K562 (cell line): ENCODE measurements around the gene KRT38. TPM values are rescaled to one million over a fixed set of nuclear protein-coding genes. Genes with fewer than 3 reads are reported as not detected.

Source experiments
- ATAC-seq: fragments of 200-7000 bp; cut with Tn5 transposase; 3 replicates; pipeline ENCODE4 v1.9.1; 2020; ENCODE audit warnings: moderate library complexity
- BruUV-seq: library from RNA; stranded (reverse); fragments of 400-500 nt; replicated peaks from 2 replicates; lab custom pipeline; 2021; lab: Mats Ljungman, UMichigan
- CTCF ChIA-PET: fragments of 300-600 bp; formaldehyde crosslinking; extraction: SDS; loops from one replicate; lab custom pipeline; 2021; ENCODE audit warnings: low intra/inter-chr PET ratio; lab: Yijun Ruan, JAX
- POLR2A ChIA-PET: fragments of 300-600, 350-650 bp; sonication (Branson Sonifier 250); formaldehyde crosslinking; extraction: SDS; loops from one replicate; lab custom pipeline; 2021; ENCODE audit warnings: antibody characterized with exemption, inconsistent platforms; lab: Yijun Ruan, JAX
- DNase-seq, 4 experiments: peaks; one replicate each; pipeline versions ENCODE4 v3.0.0 to v3.0.0-alpha.2; 2011 to 2018; ENCODE audit warnings: low spot score in 3 of 4, mixed read lengths in 3 of 4; ENCODE audit errors: extremely low read depth in 1 of 4
- FAIRE-seq: peaks from 2 replicates; lab custom pipeline; 2011; peaks lifted over from hg19 to GRCh38; lab: Jason Lieb, UNC
- H2AFZ ChIP-seq: 2 replicates; pipeline ENCODE4 v1.6.0; 2011; ENCODE audit warnings: low read depth, low read length, control low read depth, inconsistent platforms
- H3K27ac ChIP-seq: fragments of 200-600 bp; 3 replicates; pipeline ENCODE4 v1.8.0; 2011; ENCODE audit warnings: low read depth, mild to moderate bottlenecking, control low read depth, inconsistent platforms, low read length, moderate library complexity, mixed read lengths; ENCODE audit errors: extremely low read depth
- H3K27me3 ChIP-seq, 2 experiments: fragments of 300-600 bp in 1 of 2; 2 replicates in 1 of 2; 3 replicates in 1 of 2; pipeline versions ENCODE4 v1.6.0 to v1.8.0; 2011; ENCODE audit warnings: inconsistent platforms in 2 of 2, low read length in 2 of 2, mild to moderate bottlenecking in 1 of 2, mixed read lengths in 1 of 2, moderate library complexity in 1 of 2; ENCODE audit not compliant: control insufficient read depth in 2 of 2, insufficient read depth in 2 of 2
- H3K36me3 ChIP-seq: fragments of 300-600 bp; 3 replicates; pipeline ENCODE4 v1.8.0; 2011; ENCODE audit warnings: mild to moderate bottlenecking, low read length, inconsistent platforms; ENCODE audit not compliant: control insufficient read depth, insufficient read depth
- H3K4me1 ChIP-seq, 2 experiments: fragments of 200-600 bp in 1 of 2; replicated peaks in 1 of 2; 2 replicates in 1 of 2; 3 replicates in 1 of 2; pipeline versions ENCODE4 v1.5.1 to v1.8.0; 2011; ENCODE audit warnings: inconsistent platforms in 2 of 2, low read length in 2 of 2, mild to moderate bottlenecking in 1 of 2, mixed read lengths in 1 of 2, moderate library complexity in 1 of 2; ENCODE audit not compliant: control insufficient read depth in 2 of 2, insufficient read depth in 2 of 2
- H3K4me2 ChIP-seq: 2 replicates; pipeline ENCODE4 v1.6.1; 2011; ENCODE audit warnings: low read length, control low read depth, inconsistent platforms, mixed read lengths; ENCODE audit not compliant: insufficient read depth
- H3K4me3 ChIP-seq: fragments of 200-600 bp; sonication (generic), shearing (Covaris generic); 2 replicates; pipeline ENCODE4 v1.5.1; 2016; ENCODE audit warnings: control low read depth, inconsistent platforms
- H3K79me2 ChIP-seq: fragments of 200-600 bp; 3 replicates; pipeline ENCODE4 v1.8.0; 2011; ENCODE audit warnings: low read length, inconsistent platforms; ENCODE audit not compliant: control insufficient read depth, insufficient read depth
- H3K9ac ChIP-seq, 2 experiments: 2 replicates each; pipeline versions ENCODE4 v1.6.0 to v1.6.1; 2011; ENCODE audit warnings: low read depth in 2 of 2, low read length in 2 of 2, control low read depth in 1 of 2, inconsistent platforms in 1 of 2, mild to moderate bottlenecking in 1 of 2, mixed read lengths in 1 of 2; ENCODE audit not compliant: insufficient read depth in 1 of 2
- H3K9me1 ChIP-seq: one replicate; pipeline ENCODE4 v1.6.0; 2011; ENCODE audit warnings: inconsistent platforms, mild to moderate bottlenecking, low read length, moderate library complexity; ENCODE audit not compliant: control insufficient read depth, insufficient read depth
- H3K9me3 ChIP-seq: replicated peaks from 2 replicates; pipeline ENCODE4 v1.5.1; 2011; ENCODE audit warnings: low read depth, low read length, inconsistent platforms; ENCODE audit not compliant: control insufficient read depth, insufficient read depth
- H4K20me1 ChIP-seq: replicated peaks from 2 replicates; pipeline ENCODE4 v1.6.1; 2011; ENCODE audit warnings: low read length, inconsistent platforms, mixed read lengths; ENCODE audit not compliant: control insufficient read depth, insufficient read depth
- HOXB6 ChIP-seq: fragments of 250-450 bp; sonication (Bioruptor Pico); IDR thresholded peaks from 2 replicates; pipeline ENCODE4 v1.5.1; 2022; ENCODE audit warnings: mild to moderate bottlenecking, borderline replicate concordance
- MCM7 ChIP-seq, 2 experiments: fragments of 450-650 bp; IDR thresholded peaks; 2 replicates each; pipeline ENCODE4 v1.6.1; 2016 to 2018
- NFATC3 ChIP-seq: fragments of 450-650 bp; IDR thresholded peaks from 2 replicates; pipeline ENCODE4 v1.6.1; 2017; ENCODE audit warnings: mild to moderate bottlenecking
- SNIP1 ChIP-seq: fragments of 450-650 bp; IDR thresholded peaks from 2 replicates; pipeline ENCODE4 v1.7.1; 2017; ENCODE audit warnings: low read depth, mild to moderate bottlenecking
- ZKSCAN8 ChIP-seq: fragments of 200-800 bp; sonication (Bioruptor generic); IDR thresholded peaks from 2 replicates; pipeline ENCODE4 v1.6.1; 2016; ENCODE audit warnings: missing genetic modification characterization, missing compliant biosample characterization
- ZNF146 ChIP-seq: IDR thresholded peaks from one replicate; pipeline ENCODE4 v1.6.1; 2018; ENCODE audit warnings: missing compliant biosample characterization; ENCODE audit not compliant: unreplicated experiment
- WGBS: fragments of 100-300 bp; shearing (Covaris generic); methylation state at CpG from one replicate; pipeline ENCODE4 v1.1.6; 2016; ENCODE audit warnings: low coverage, mixed read lengths; ENCODE audit not compliant: insufficient coverage; ENCODE audit errors: missing lambda C conversion rate; 5-methylcytosine and 5-hydroxymethylcytosine counted together
- in situ Hi-C: fragments of 300-500 bp; cut with MboI; formaldehyde crosslinking; loops from 4 replicates; pipeline ENCODE4 v1.15.0; 2018; ENCODE audit warnings: inconsistent platforms, mixed read lengths
- intact Hi-C: fragments of 100-400 bp; cut with micrococcal nuclease; formaldehyde crosslinking; loops from 2 replicates; pipeline ENCODE4 v1.14.2; 2022
- polyA plus RNA-seq, 8 experiments: library from polyadenylated mRNA; depleted of rRNA in 4 of 8; stranded (reverse) in 5 of 8; unstranded in 3 of 8; fragments of >200 nt; fragmentation: Nextera tagmentation in 2 of 8; fragmentation: Illumina TruSeq in 1 of 8; extraction: Ambion mirVana in 2 of 8; extraction: Trizol in 1 of 8; gene quantifications; 2 replicates each; pipeline versions ENCODE4 v1.2.1 to v1.2.3, GENCODE V29; 2011 to 2014; ENCODE audit warnings: inconsistent platforms in 1 of 8, missing spikeins in 1 of 8
- total RNA-seq, 7 experiments: library from RNA; depleted of rRNA in 6 of 7; stranded (reverse); fragments of >200 nt in 6 of 7; fragmentation: Illumina TruSeq in 2 of 7; extraction: Trizol in 2 of 7; gene quantifications; 2 replicates each; pipeline versions ENCODE4 v1.2.1 to v1.2.3, GENCODE V29; 2011 to 2021; ENCODE audit warnings: low replicate concordance in 1 of 7
- TF ChIP-seq, protein P1 (sequence below): sonication (generic); formaldehyde crosslinking; IDR thresholded peaks from 2 replicates; pipeline ENCODE4 v1.8.0; 2022; ENCODE audit warnings: missing genetic modification reagents, mild to moderate bottlenecking, moderate library complexity, borderline replicate concordance

Gene KRT38
- total and polyA plus RNA-seq, 9 of the 15 experiments (the other 6 are each of a cell fraction or from before 2014, with no cell fraction given), result not detected

DNA sequence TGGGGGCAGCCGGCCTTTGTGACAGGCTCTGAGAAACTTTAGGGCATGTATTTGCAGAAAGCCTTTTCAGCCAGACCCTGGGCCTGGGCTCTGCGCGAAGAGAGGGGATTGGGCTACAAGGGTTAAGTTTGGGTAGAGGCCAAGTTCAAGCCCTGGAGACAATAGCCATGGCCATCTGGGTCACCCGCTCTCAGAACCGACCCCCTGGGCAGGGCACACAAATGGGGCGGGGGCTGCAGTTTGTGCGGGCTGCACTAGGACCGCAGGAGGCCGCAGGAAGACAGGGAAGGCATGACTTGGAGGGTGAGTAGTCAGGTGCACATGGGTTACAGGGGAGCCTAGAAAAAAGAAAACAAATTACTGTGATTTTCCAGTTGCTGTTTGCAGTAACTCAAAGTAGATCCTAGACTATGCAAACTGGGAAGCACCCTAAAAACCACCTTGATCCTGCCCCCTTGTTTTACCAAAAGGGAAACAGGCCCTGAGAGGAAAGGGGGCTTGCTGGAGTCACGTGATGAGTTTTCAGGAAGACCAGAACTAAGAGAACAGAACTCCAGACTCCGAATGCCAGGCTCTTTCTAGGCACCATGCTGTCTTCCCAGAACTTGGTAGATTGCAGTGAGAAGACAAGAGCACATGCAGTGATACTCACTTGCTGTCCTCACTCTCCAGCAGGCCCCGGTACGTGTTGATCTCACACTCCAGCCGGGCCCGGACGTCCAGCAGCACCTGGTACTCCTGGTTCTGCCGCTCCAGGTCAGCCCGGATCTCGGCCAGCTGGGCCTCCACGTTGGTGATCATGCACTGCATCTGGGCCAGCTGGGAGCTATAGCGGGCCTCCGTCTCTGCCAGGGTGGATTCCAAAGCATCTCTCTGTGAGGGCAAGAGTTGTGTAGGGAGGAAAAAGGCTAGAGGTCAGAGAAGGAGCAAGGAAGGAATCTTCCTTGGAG is 36.4 kb upstream of the KRT38 start (continued):
- TF ChIP-seq, protein P1, sequence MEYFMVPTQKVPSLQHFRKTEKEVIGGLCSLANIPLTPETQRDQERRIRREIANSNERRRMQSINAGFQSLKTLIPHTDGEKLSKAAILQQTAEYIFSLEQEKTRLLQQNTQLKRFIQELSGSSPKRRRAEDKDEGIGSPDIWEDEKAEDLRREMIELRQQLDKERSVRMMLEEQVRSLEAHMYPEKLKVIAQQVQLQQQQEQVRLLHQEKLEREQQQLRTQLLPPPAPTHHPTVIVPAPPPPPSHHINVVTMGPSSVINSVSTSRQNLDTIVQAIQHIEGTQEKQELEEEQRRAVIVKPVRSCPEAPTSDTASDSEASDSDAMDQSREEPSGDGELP, result no peak

DNA sequence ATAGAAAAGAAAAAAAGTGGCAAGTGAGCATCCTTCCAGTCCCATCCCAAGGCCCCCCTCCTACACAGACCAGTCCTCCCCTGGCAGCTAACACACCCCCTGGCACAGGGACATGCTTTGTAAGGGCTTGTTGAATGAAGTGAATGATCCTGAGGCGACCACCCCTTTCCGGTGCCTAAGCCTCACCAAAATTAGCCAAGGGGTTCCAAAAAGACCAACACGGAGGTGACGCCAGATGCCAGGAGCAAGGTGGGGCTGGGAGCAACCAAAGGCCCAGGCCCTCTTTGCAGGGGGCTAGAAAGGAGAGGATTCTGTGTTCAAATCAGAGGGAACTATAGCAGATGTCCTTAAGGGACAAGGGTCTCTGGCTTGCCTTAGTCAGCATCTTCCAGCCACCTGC is 34.6 kb upstream of the KRT38 start:
- no peak for ATAC-seq
- Histone ChIP-seq H3K4me2 (no peak overlapping the region), H3K79me2 (no peaks in the 10 kb centered on the region), H3K27me3 (peaks cover 9 to 59% of the 10 kb centered on the region in 2 experiments), H3K27ac (no peak overlapping the region), H4K20me1 (no peaks in the 10 kb centered on the region), H3K4me3 (no peak overlapping the region), H3K4me1 (peaks cover 3 to 4% of the 10 kb centered on the region in 2 experiments; a peak in 2 of 5 replicates), H2AFZ (no peak overlapping the region), H3K36me3 (no peaks in the 10 kb centered on the region), H3K9me1 (no peaks in the 10 kb centered on the region), H3K9me3 (no peaks in the 10 kb centered on the region), H3K9ac (no peak overlapping the region)
- no peak for FAIRE-seq
- intact Hi-C loops, result no loop called here
- in situ Hi-C loops, result no loop called here
- POLR2A ChIA-PET, result interaction anchor here (0.7 kb wide), 1 partner anchor 161 kb away, joined by 3 read pairs; no protein-coding TSS in a partner anchor
- no peak for TF ChIP-seq HOXB6 (CRISPR knock-in tag)
- no peak for TF ChIP-seq MCM7 (IDR thresholded peaks at IDR 0.05)
- TF ChIP-seq ZNF146 (CRISPR knock-in tag), result no peak
- TF ChIP-seq NFATC3, result no peak
- TF ChIP-seq ZKSCAN8, result no peak
- TF ChIP-seq SNIP1, result no peak
- no TSS peak for BruUV-seq
- CTCF ChIA-PET, result no interaction called here
- DNase-seq, result no peak
- 4% methylated on average over 4 of the region's 4 CpGs for WGBS
